MM.1S (cell line): ENCODE data around the gene CDH22.

Source experiments
- DNase-seq: peaks from one replicate; pipeline ENCODE4 v3.0.0-alpha.2; 2015
- H2AFZ ChIP-seq: fragments of 300-600 bp; sonication (generic); 2 replicates; pipeline ENCODE4 v1.6.0; 2016; ENCODE audit warnings: antibody characterized with exemption, low read length
- H3F3A ChIP-seq: fragments of 300-600 bp; sonication (generic); 2 replicates; pipeline ENCODE4 v1.6.1; 2016; ENCODE audit warnings: mild to moderate bottlenecking, antibody characterized with exemption, low read length, moderate library complexity, mixed read lengths; ENCODE audit not compliant: insufficient read depth
- H3K27ac ChIP-seq: fragments of 300-600 bp; sonication (generic); 2 replicates; pipeline ENCODE4 v1.5.1; 2016; ENCODE audit warnings: mild to moderate bottlenecking, low read length
- H3K27me3 ChIP-seq: fragments of 300-600 bp; sonication (generic); replicated peaks from 2 replicates; pipeline ENCODE4 v1.6.0; 2016; ENCODE audit warnings: low read length; ENCODE audit not compliant: insufficient read depth
- H3K36me3 ChIP-seq: fragments of 300-600 bp; sonication (generic); replicated peaks from 2 replicates; pipeline ENCODE4 v1.6.1; 2016; ENCODE audit warnings: mild to moderate bottlenecking, low read length, mixed read lengths; ENCODE audit not compliant: insufficient read depth
- H3K4me1 ChIP-seq: fragments of 300-600 bp; sonication (generic); 2 replicates; pipeline ENCODE4 v1.6.1; 2016; ENCODE audit warnings: low read length, mixed read lengths
- H3K4me2 ChIP-seq: fragments of 300-600 bp; sonication (generic); 2 replicates; pipeline ENCODE4 v1.6.0; 2016; ENCODE audit warnings: low read depth, low read length
- H3K4me3 ChIP-seq: fragments of 300-600 bp; sonication (generic); 2 replicates; pipeline ENCODE4 v1.5.1; 2016; ENCODE audit warnings: low read length, mixed read lengths
- H3K79me2 ChIP-seq: fragments of 300-600 bp; sonication (generic); 2 replicates; pipeline ENCODE4 v1.6.1; 2016; ENCODE audit warnings: mixed run types, low read length, mixed read lengths
- H3K9ac ChIP-seq: fragments of 300-600 bp; sonication (generic); 2 replicates; pipeline ENCODE4 v1.6.1; 2016; ENCODE audit warnings: low read length, mixed read lengths
- H3K9me2 ChIP-seq: fragments of 300-600 bp; sonication (generic); replicated peaks from 2 replicates; pipeline ENCODE4 v1.6.1; 2016; ENCODE audit warnings: mild to moderate bottlenecking, low read length, mixed read lengths; ENCODE audit not compliant: insufficient read depth
- H3K9me3 ChIP-seq: fragments of 300-600 bp; sonication (generic); replicated peaks from 2 replicates; pipeline ENCODE4 v1.6.1; 2016; ENCODE audit warnings: mild to moderate bottlenecking, low read length, mixed read lengths; ENCODE audit not compliant: insufficient read depth
- H4K20me1 ChIP-seq: fragments of 300-600 bp; sonication (generic); 2 replicates; pipeline ENCODE4 v1.6.1; 2016; ENCODE audit warnings: mild to moderate bottlenecking, low read length, moderate library complexity, mixed read lengths; ENCODE audit not compliant: insufficient read depth
- EZH2 ChIP-seq: fragments of 300-600 bp; sonication (generic); optimal IDR thresholded peaks from 2 replicates; pipeline ENCODE3; 2017; ENCODE audit warnings: low read depth, mild to moderate bottlenecking, antibody characterized with exemption, low read length, mixed read lengths
- EZH2phosphoT487 ChIP-seq: fragments of 300-600 bp; sonication (generic); IDR thresholded peaks from 2 replicates; pipeline ENCODE4 v1.6.1; 2018; ENCODE audit warnings: antibody characterized with exemption, low read length
- TF ChIP-seq, protein P1 (sequence below): fragments of 300-600 bp; sonication (generic); IDR thresholded peaks from 2 replicates; pipeline ENCODE4 v1.5.1; 2016; ENCODE audit warnings: antibody characterized with exemption, low read length, mixed read lengths

Gene CDH22

DNA sequence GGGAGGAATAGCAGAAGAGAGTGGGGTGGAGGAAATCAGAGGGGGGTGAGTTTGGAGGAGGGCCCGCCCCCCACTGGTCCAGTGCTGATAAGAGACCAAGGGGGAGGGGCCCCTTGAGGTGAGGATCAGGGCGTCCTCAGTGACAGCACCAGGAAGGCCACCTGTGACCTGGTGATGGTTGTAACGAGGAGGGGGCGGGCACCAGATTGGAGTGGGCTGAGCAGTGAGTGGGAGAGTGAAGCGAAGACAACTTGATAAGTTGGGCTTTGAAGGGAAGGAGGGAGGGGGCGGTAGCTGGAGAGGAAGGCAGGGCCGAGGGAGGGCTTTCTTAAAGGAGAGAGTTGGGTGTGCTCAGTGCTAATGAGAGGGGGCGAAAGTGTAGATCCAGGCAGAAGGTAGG, 30.7 kb downstream of the CDH22 start:
- Histone ChIP-seq H3K9ac (no peak overlapping the region), H4K20me1 (no peaks in the 10 kb centered on the region), H3K27me3 (peaks cover 81% of the 10 kb centered on the region), H3K27ac (no peak overlapping the region), H2AFZ (no peak overlapping the region), H3K36me3 (no peaks in the 10 kb centered on the region), H3K79me2 (no peaks in the 10 kb centered on the region), H3K9me2 (no peaks in the 10 kb centered on the region), H3K4me1 (no peaks in the 10 kb centered on the region), H3K4me2 (no peak overlapping the region), H3K4me3 (no peak overlapping the region), H3F3A (no peaks in the 10 kb centered on the region), H3K9me3 (no peaks in the 10 kb centered on the region)
- no peak for DNase-seq
- TF ChIP-seq EZH2 (no peak), EZH2phosphoT487 (no peak)
- TF ChIP-seq, protein P1, sequence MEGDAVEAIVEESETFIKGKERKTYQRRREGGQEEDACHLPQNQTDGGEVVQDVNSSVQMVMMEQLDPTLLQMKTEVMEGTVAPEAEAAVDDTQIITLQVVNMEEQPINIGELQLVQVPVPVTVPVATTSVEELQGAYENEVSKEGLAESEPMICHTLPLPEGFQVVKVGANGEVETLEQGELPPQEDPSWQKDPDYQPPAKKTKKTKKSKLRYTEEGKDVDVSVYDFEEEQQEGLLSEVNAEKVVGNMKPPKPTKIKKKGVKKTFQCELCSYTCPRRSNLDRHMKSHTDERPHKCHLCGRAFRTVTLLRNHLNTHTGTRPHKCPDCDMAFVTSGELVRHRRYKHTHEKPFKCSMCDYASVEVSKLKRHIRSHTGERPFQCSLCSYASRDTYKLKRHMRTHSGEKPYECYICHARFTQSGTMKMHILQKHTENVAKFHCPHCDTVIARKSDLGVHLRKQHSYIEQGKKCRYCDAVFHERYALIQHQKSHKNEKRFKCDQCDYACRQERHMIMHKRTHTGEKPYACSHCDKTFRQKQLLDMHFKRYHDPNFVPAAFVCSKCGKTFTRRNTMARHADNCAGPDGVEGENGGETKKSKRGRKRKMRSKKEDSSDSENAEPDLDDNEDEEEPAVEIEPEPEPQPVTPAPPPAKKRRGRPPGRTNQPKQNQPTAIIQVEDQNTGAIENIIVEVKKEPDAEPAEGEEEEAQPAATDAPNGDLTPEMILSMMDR, result no peak

DNA sequence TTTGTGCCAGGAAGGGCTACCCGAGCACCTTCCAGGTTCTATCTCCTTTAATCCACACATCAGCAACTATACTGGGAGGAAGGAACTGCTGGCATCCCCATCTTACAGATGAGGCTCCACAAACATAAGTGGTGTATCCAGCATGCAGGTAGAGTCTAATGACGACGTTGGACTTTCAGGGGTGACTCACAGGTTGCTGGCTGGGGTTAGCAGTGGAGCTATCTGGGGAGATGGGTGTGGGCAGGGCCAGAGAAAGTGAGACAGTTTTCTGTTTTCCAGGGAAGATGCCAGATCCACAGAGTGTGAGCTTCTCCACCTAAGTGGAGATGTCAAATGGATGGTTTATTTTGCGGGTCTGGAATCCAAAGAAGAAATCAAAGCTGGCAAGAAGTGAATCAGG, 31.8 kb downstream of the CDH22 start:
- no peaks in the 10 kb centered on the region for H3K9me3 ChIP-seq
- no peak overlapping the region for H3K4me2 ChIP-seq
- no peak overlapping the region for H3K9ac ChIP-seq
- no peaks in the 10 kb centered on the region for H3K79me2 ChIP-seq
- H3F3A ChIP-seq, result no peaks in the 10 kb centered on the region
- H3K4me3 ChIP-seq, result no peak overlapping the region
- H3K27ac ChIP-seq, result no peak overlapping the region
- H3K9me2 ChIP-seq, result no peaks in the 10 kb centered on the region
- H3K36me3 ChIP-seq, result no peaks in the 10 kb centered on the region
- TF ChIP-seq, protein P1, result no peak
- no peak for TF ChIP-seq EZH2phosphoT487
- no peak for TF ChIP-seq EZH2
- H3K4me1 ChIP-seq, result no peaks in the 10 kb centered on the region
- no peak overlapping the region for H2AFZ ChIP-seq
- no peak for DNase-seq
- no peaks in the 10 kb centered on the region for H4K20me1 ChIP-seq
- peaks cover 80% of the 10 kb centered on the region for H3K27me3 ChIP-seq

DNA sequence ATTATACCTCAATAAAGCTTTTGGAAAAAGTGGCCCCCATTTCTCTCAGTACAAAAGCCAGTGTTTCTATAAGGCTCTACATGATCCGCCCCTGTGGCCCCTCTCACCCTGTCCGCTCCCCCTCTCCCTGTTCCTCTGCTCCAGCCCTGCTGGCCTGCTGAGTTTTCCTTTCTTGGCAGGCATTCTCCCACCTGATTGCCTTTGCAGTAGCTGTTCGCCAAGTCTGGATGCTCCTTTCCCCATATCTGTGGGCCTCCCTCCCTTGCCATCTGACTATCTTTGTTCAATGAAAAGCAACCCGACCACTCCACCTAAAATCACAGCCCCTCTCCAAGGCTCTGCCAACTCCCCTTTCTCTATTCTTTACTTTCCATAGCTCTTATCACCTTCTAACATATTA, 33.2 kb downstream of the CDH22 start:
- no peak overlapping the region for H3K27ac ChIP-seq
- no peaks in the 10 kb centered on the region for H4K20me1 ChIP-seq
- no peaks in the 10 kb centered on the region for H3K4me1 ChIP-seq
- TF ChIP-seq EZH2 (no peak), EZH2phosphoT487 (no peak)
- TF ChIP-seq, protein P1, result no peak
- no peaks in the 10 kb centered on the region for H3K36me3 ChIP-seq
- no peak overlapping the region for H3K4me2 ChIP-seq
- no peaks in the 10 kb centered on the region for H3K9me2 ChIP-seq
- H3K27me3 ChIP-seq, result peaks cover 81% of the 10 kb centered on the region
- no peak overlapping the region for H3K4me3 ChIP-seq
- no peak overlapping the region for H3K9ac ChIP-seq
- no peaks in the 10 kb centered on the region for H3K9me3 ChIP-seq
- no peaks in the 10 kb centered on the region for H3K79me2 ChIP-seq
- no peak for DNase-seq
- no peaks in the 10 kb centered on the region for H3F3A ChIP-seq
- no peak overlapping the region for H2AFZ ChIP-seq
